GOT3 (cell line): ENCODE measurements around the gene MAGI1.

Experiments
- DNase-seq: peaks from one replicate; lab custom pipeline; 2025; ENCODE audit warnings: mixed read lengths; lab: John Stamatoyannopoulos, UW

Gene MAGI1

DNA sequence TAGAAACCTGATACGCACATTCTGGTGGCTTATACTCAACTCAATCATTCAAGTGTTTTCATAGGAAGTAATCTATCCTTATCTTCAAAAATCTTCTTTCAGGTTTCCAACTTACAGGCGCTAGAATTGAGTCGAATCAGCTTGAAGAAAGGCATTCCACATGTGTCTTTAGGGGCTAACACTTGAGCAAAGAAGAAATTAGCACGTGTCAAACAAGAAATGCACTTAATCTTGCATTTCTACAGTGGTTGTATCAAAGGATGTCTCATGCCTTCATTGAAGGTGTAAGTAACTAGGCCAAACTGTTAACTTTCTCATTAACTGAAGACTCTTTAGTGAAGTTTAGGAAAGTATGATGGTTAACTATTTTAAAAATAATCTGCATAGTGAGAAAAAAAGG lies 557.6 kb downstream of the MAGI1 start:
- DNase-seq = no peak

- DNase-seq = no peak
These were observed 558.7 kb downstream of the MAGI1 start for GRCh38 chr3:65479990-65480389.

GRCh38 chr3:65478551-65479500 lies 559.9 kb downstream of the MAGI1 start:
- no peak for DNase-seq

DNA sequence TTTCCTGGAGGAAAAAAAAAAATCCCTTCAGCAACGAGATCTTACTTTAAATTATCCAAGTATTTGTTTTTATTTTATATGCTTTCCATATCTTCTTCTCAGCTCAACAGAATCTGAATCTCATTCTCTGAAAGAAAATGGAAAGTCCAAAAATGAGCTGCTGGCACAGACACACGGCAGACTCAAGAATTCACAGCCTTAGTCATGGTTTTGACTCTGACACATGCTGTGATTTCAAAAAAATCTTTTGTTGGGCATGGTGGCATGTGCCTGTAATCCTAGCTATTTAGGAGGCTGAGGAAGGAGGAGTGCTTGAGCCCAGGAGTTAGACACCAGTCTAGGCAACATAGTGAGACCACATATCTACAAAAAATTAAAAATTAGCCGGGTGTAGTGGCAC lies 565.0 kb downstream of the MAGI1 start:
- DNase-seq = no peak

- DNase-seq = no peak
These were observed 566.2 kb downstream of the MAGI1 start for GRCh38 chr3:65472501-65472900.

DNA sequence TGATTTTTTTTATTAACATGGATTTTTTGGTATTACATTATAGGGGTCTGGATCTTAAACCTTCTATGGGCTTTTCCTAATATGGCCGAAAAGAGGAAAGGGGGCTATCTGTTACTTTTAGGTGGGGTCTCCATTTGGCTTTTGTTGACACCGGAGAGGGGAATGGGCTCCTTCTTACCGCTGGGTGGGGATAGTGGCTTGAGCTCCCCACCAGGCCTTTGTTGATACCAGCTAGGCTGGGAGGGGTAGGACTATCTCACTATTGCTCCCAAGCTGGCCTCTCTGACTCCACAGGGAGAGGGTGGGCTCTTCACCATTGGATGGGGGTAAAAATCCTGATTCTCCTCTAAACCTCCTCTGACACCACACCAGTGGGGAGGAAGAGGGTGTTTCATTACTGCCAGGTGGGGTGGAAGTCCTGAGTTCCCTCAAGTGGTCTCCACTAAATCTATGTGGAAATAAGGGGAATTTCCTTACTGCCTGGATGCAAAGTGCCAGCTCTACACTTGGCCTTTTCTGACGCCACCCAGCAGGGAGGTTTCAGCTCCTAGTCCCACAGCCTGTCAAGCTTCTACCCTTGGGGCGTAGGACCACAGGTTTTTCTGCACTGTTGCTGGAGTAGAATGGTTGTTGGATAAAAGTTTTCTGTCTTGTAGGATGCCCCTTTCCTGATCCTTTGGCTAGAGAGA lies 572.3 kb downstream of the MAGI1 start:
- DNase-seq = no peak

- DNase-seq = no peak
These were observed 588.8 kb downstream of the MAGI1 start for GRCh38 chr3:65449841-65450428.

DNA sequence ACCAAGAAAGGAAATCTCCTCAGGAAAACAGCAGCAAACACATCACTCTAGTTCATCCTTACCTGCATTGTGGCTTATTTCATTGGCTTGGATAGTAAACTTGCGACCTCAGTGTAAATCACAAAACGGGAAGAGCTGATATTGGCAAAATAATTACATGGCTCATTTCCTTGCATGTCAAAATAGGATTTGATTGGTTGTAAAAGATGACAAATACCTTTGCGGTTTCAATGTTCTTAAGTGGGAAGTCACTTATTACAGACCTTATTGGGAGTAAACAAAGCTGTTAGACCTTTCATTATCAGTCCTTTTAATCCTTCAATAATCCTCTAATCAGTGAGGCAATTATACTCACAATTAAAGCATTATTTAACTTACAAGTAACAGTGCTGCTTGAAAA lies 590.6 kb downstream of the MAGI1 start:
- DNase-seq = no peak

- no peak for DNase-seq
These were observed 593.0 kb downstream of the MAGI1 start for GRCh38 chr3:65445573-65446169.

DNA sequence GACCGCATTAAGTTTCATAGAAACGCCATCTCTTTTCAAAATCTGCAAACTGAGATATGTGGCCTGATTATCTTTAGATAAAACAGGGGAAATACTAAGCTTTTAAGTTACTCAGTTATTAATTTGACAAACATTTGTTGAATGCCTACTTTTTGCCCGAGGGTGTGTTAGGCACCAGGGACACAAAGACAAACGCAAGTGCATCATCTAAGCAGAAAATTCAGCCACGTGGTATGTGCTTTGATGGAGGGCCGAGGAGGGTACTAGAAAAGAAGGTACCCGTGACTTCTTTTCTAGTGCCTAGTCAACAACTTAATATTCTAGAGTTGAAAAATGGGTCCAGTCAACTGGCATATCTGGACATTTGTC lies 594.3 kb downstream of the MAGI1 start:
- no peak for DNase-seq

DNA sequence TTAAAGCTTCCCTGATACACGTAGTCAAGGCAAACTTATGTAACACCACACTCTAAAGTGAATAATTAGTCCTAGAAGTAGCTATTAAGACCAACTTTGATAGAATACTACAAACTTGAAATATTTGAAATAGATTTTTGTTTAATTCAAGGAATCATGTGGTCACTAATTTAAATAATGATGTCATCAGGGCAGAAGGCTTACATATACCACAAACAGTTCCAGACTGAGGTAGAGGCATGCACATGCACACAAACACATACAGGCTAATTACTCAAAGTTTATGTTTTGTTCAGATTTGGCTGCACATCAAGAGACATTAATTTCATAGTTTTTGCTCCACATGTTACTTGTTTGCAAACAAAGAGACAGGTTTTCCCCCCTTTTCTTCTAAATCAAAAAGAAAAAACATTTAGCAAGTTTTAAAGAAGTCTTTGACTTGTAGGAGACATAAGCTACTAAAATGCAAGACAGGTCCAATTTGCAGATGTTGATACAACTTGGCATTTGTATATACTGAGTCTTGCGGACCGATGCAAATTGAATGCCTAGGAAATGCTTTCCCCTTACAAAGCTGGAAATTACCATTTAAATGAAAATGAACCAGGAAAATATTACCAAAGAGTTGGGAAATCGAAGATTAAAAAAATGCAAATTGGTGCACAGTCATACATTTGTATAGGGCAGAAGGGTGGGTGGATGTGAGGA lies 594.8 kb downstream of the MAGI1 start:
- DNase-seq = no peak

GRCh38 chr3:65439641-65440284 lies 599.0 kb downstream of the MAGI1 start:
- DNase-seq = no peak

DNA sequence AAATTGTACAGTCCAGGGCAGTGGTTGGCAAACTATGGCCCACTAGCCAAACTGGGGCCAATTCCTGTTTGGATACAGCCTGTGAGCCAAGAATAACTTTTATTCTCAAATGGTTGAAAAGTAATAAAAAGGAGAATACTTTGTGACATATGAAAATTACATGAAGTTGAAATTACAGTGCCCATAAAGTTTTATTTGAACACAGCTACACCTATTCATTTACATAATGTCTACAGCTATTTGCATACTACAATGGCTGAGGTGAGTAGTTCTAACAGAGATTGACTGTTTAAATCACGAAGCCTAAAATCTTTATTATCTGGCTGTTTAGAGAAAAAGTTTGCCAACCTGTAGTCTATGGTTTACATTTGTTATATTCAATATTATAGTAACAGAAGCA lies 600.1 kb downstream of the MAGI1 start:
- no peak for DNase-seq

- no peak for DNase-seq
These were observed 600.6 kb downstream of the MAGI1 start for GRCh38 chr3:65438096-65438495.

- no peak for DNase-seq
These were observed 602.1 kb downstream of the MAGI1 start for GRCh38 chr3:65436580-65436979.

DNA sequence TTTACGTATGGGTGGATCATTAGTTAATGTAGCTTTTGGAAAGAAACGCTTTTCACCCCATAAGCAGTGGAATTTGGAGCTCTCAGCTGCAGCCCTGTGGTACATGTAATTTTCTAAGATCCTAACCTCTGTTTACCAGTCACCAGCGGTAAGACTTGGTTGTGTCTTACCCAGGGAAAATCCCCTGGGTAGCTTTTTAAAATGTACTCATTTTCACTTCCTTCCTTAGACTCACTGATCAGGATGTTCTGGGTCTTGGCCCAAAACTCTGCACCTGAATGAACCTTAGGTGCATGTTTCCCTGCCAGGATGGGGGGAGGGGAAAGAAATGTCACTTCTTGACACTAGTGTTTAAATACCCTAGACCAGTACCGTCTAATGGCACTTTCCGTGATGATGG lies 605.2 kb downstream of the MAGI1 start:
- no peak for DNase-seq

DNA sequence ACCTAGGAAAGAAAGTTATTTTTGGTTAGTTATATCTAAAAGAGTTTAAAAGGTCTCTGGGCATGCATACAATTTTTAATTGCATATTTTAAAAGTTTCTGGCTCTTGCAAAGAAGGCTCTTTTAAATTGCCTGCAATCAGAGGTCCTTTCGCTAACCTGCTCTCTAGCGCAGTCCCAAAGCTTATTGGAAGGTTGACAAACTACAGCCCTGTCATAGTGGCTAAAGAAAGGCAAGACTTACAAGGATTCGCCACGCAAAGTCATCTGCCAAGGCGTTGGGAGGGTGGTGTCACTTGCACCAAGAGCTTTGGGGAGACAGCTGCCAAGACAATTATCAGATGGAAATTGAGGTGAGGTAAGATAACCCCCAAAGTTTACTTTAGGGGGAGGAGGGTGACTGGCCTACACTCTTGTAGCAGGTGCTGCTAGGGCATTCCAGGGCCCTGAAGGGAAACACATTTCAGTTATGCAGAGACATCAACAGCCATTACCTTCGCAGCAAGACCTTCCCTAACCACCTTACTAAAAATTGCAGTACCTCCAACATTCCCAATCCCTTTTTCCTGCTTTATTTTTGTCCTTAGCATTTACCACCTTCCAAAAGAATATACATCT lies 606.2 kb downstream of the MAGI1 start:
- DNase-seq = no peak

DNA sequence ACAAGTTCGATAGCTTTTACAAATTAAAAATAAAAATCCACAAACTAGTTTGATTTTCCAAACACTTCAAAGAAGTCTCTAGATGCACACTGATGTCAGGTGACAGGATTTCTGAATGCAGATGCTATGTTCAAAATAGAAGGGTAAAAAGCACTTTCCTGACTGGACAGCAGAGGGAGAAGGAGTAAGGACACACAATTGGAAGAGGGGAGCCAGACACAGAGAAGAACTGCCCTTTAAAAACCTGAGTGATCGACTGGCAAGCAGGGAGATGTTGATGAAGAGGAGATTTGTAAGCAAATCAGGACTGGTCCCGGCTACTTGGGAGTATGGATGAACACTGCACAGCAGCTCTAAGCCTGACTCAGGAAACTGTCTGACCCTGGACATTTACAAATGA lies 612.8 kb downstream of the MAGI1 start:
- no peak for DNase-seq

DNA sequence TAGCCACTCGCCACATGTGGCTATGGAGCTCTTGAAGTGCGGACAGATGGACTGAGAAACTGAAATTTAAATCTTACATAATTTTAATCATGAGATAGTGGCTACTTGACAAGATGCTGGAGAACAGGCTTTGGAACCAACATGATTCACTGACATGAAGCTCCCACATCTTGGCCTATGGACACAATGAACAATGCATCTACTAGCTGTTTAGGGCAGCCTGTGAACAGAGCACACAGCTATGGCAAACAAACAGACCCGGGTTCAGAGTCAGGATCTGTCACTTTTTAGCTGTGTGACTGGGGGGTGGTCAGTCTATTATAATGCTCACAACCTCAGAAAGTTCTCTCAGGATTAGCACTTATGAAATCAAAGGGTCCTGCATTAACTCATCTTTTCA lies 616.6 kb downstream of the MAGI1 start:
- no peak for DNase-seq

GRCh38 chr3:65419233-65419632 lies 619.5 kb downstream of the MAGI1 start:
- DNase-seq = no peak

GRCh38 chr3:65413891-65414290 lies 624.8 kb downstream of the MAGI1 start:
- DNase-seq = no peak
